GM12878 (cell line): ENCODE measurements around the gene ASB6. TPM values are rescaled to one million over a fixed set of nuclear protein-coding genes. Genes with fewer than 3 reads are reported as not detected.

ENCODE experiments used
- BCL11A ChIP-seq: IDR thresholded peaks from 2 replicates; pipeline ENCODE4 v1.6.1; 2011; ENCODE audit warnings: low read depth, low read length
- EGR1 ChIP-seq, 2 experiments: IDR thresholded peaks; 1 replicate in 1 of 2; 2 replicates in 1 of 2; pipeline ENCODE4 v1.6.1; 2011 to 2012; ENCODE audit warnings: low read depth in 2 of 2, low read length in 2 of 2, borderline replicate concordance in 1 of 2, mild to moderate bottlenecking in 1 of 2, moderate library complexity in 1 of 2
- FOXM1 ChIP-seq: IDR thresholded peaks from 2 replicates; pipeline ENCODE4 v1.6.1; 2012; ENCODE audit warnings: low read depth, mild to moderate bottlenecking, inconsistent platforms, low read length, moderate library complexity
- PBX3 ChIP-seq: IDR thresholded peaks from 2 replicates; pipeline ENCODE4 v1.6.1; 2011; ENCODE audit warnings: mild to moderate bottlenecking, low read depth, low read length, moderate library complexity; ENCODE audit not compliant: insufficient replicate concordance
- POLR2A ChIP-seq: IDR thresholded peaks from 2 replicates; pipeline ENCODE4 v1.6.1; 2011; ENCODE audit warnings: low read depth, mild to moderate bottlenecking, low read length
- RAD21 ChIP-seq: IDR thresholded peaks from 2 replicates; pipeline ENCODE4 v1.6.1; 2011; ENCODE audit warnings: mild to moderate bottlenecking, low read depth, low read length, moderate library complexity; ENCODE audit not compliant: insufficient read depth
- SREBF2 ChIP-seq: IDR thresholded peaks from 2 replicates; pipeline ENCODE4 v1.6.1; 2012; ENCODE audit warnings: mild to moderate bottlenecking, low read length
- TCF3 ChIP-seq: IDR thresholded peaks from 2 replicates; pipeline ENCODE4 v1.6.1; 2012; ENCODE audit warnings: low read depth, mild to moderate bottlenecking, low read length, borderline replicate concordance; ENCODE audit not compliant: insufficient read depth
- YY1 ChIP-seq: IDR thresholded peaks from 2 replicates; pipeline ENCODE4 v1.6.1; 2011; ENCODE audit warnings: low read depth, mild to moderate bottlenecking, low read length
- ZBED1 ChIP-seq: IDR thresholded peaks from 2 replicates; pipeline ENCODE4 v1.6.1; 2016; ENCODE audit warnings: borderline replicate concordance
- ZNF24 ChIP-seq: fragments of 450-650 bp; IDR thresholded peaks from 2 replicates; pipeline ENCODE4 v1.6.1; 2017; ENCODE audit warnings: antibody characterized with exemption, mild to moderate bottlenecking
- ZNF592 ChIP-seq: fragments of 450-650 bp; IDR thresholded peaks from 2 replicates; pipeline ENCODE4 v1.6.1; 2017; ENCODE audit warnings: mild to moderate bottlenecking, moderate library complexity
- polyA plus RNA-seq, 11 experiments: library from polyadenylated mRNA; depleted of rRNA in 4 of 11; unstranded in 6 of 11; stranded (reverse) in 5 of 11; fragments of >200 nt; fragmentation: Nextera tagmentation in 4 of 11; fragmentation: Illumina TruSeq in 1 of 11; extraction: Ambion mirVana in 4 of 11; extraction: Trizol in 1 of 11; gene quantifications; 1 replicate in 1 of 11; 2 replicates in 10 of 11; pipeline versions ENCODE4 v1.2.1 to v1.2.3, GENCODE V29; 2011 to 2016; ENCODE audit warnings: inconsistent platforms in 2 of 11, missing spikeins in 2 of 11, low read depth in 1 of 11
- total RNA-seq, 4 experiments: library from RNA; depleted of rRNA in 3 of 4; stranded (reverse); fragments of >200 nt in 3 of 4; fragmentation: Illumina TruSeq in 1 of 4; extraction: Trizol in 1 of 4; gene quantifications; 2 replicates each; pipeline versions ENCODE4 v1.2.1 to v1.2.3, GENCODE V29; 2013 to 2021
- TF ChIP-seq, protein P1 (sequence below): fragments of 450-650 bp; formaldehyde crosslinking; IDR thresholded peaks from 2 replicates; pipeline ENCODE4 v1.5.0; 2022; ENCODE audit warnings: mild to moderate bottlenecking, missing genetic modification characterization
- TF ChIP-seq, protein P2 (sequence below): fragments of 450-650 bp; formaldehyde crosslinking; IDR thresholded peaks from 2 replicates; pipeline ENCODE4 v1.4.0; 2022; ENCODE audit warnings: mild to moderate bottlenecking, moderate library complexity
- TF ChIP-seq, protein P3 (sequence below): IDR thresholded peaks from 2 replicates; pipeline ENCODE4 v1.6.1; 2011; ENCODE audit warnings: low read depth, mild to moderate bottlenecking, low read length, moderate library complexity, borderline replicate concordance; ENCODE audit errors: extremely low read depth

The ASB6 gene
- total and polyA plus RNA-seq, 10 of the 15 experiments (the other 5 are each of a cell fraction or from before 2014, with no cell fraction given) = 0.80 to 18.2 (median 9.9) TPM

DNA sequence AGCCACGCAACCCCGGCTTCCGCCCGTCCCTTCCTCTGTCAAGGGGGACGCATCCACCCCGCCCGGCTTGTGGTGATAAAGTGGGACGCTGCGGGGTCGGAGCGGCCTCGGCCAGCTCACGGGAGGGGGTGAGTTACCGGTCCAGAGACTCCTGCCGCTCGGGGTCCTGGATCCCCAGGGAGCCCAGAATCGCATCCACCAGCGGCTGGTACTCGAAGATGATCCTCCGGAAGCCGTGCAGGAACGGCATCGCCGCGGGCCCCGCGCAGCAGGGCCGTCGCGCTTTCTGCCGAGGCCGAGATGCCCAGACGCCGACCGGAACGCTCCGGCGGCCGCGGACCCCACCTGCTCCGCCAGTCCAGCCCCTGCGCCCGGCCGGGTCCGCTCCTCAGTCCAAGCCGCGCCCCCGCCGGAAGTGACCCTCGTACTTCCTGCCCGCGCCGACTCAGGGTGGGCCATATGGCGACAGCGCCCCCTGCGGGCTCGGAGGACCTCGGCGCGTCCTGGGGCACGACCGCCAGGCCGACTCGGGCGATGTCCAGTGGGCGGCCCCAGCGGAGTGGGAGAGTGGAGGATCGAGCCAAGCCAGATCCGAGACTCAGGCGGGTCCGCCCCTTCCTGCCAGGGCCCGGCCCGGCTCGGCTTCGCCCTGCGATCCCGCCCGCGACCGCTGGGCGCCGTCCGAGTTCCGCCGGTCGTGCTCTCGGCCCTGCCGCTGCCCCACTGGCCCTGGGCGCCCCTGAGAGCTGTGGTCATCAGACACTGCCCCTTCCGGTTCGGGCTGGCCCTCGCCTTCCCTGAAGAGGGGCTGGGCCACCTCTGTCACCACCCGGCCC, at the start of gene ASB6 (continued):
- TF ChIP-seq, protein P1, sequence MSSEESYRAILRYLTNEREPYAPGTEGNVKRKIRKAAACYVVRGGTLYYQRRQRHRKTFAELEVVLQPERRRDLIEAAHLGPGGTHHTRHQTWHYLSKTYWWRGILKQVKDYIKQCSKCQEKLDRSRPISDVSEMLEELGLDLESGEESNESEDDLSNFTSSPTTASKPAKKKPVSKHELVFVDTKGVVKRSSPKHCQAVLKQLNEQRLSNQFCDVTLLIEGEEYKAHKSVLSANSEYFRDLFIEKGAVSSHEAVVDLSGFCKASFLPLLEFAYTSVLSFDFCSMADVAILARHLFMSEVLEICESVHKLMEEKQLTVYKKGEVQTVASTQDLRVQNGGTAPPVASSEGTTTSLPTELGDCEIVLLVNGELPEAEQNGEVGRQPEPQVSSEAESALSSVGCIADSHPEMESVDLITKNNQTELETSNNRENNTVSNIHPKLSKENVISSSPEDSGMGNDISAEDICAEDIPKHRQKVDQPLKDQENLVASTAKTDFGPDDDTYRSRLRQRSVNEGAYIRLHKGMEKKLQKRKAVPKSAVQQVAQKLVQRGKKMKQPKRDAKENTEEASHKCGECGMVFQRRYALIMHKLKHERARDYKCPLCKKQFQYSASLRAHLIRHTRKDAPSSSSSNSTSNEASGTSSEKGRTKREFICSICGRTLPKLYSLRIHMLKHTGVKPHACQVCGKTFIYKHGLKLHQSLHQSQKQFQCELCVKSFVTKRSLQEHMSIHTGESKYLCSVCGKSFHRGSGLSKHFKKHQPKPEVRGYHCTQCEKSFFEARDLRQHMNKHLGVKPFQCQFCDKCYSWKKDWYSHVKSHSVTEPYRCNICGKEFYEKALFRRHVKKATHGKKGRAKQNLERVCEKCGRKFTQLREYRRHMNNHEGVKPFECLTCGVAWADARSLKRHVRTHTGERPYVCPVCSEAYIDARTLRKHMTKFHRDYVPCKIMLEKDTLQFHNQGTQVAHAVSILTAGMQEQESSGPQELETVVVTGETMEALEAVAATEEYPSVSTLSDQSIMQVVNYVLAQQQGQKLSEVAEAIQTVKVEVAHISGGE = peak; percentile 62
- TF ChIP-seq ZNF24 = no peak; the same call in 1 of the 2 replicates
- peak; percentile 65 to 88 for TF ChIP-seq EGR1 (IDR thresholded peaks at IDR 0.05; ENCODE audit: borderline replicate concordance in 1 of 2, low read depth in 2 of 2, low read length in 2 of 2)
- TF ChIP-seq, protein P2, sequence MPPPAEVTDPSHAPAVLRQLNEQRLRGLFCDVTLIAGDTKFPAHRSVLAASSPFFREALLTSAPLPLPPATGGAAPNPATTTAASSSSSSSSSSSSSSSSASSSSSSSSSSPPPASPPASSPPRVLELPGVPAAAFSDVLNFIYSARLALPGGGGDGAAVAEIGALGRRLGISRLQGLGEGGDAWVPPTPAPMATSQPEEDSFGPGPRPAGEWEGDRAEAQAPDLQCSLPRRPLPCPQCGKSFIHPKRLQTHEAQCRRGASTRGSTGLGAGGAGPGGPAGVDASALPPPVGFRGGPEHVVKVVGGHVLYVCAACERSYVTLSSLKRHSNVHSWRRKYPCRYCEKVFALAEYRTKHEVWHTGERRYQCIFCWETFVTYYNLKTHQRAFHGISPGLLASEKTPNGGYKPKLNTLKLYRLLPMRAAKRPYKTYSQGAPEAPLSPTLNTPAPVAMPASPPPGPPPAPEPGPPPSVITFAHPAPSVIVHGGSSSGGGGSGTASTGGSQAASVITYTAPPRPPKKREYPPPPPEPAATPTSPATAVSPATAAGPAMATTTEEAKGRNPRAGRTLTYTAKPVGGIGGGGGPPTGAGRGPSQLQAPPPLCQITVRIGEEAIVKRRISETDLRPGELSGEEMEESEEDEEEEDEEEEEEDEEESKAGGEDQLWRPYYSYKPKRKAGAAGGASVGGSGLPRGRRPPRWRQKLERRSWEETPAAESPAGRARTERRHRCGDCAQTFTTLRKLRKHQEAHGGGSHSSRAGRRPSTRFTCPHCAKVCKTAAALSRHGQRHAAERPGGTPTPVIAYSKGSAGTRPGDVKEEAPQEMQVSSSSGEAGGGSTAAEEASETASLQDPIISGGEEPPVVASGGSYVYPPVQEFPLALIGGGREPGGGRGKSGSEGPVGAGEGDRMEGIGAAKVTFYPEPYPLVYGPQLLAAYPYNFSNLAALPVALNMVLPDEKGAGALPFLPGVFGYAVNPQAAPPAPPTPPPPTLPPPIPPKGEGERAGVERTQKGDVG = no peak
- no peak for TF ChIP-seq PBX3
- no peak for TF ChIP-seq ZBED1
- peak; percentile 89 for TF ChIP-seq POLR2A
- TF ChIP-seq RAD21 = peak; percentile 55
- TF ChIP-seq SREBF2 = 0 out of 2 replicates have a peak, but pooled peaks have one; percentile 33
- 0 out of 2 replicates have a peak, but pooled peaks have one; percentile 19 for TF ChIP-seq TCF3
- TF ChIP-seq BCL11A = no peak
- TF ChIP-seq ZNF592 = peak; percentile 92
- TF ChIP-seq, protein P3, sequence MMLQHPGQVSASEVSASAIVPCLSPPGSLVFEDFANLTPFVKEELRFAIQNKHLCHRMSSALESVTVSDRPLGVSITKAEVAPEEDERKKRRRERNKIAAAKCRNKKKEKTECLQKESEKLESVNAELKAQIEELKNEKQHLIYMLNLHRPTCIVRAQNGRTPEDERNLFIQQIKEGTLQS = no peak
- peak; percentile 85 for TF ChIP-seq YY1
- TF ChIP-seq FOXM1 = no peak
